PC-3 (cell line): ENCODE results near the gene LINC01488. TPM values are rescaled to one million over a fixed set of nuclear protein-coding genes. Genes with fewer than 3 reads are reported as not detected.

Experiments used
- ATAC-seq: fragments of 200-7000 bp; cut with Tn5 transposase; 2 replicates; pipeline ENCODE4 v1.9.1; 2020; ENCODE audit warnings: mild to moderate bottlenecking, moderate library complexity
- BruUV-seq: library from RNA; stranded (reverse); fragments of 400-500 nt; replicated peaks from 2 replicates; lab custom pipeline; 2021; lab: Mats Ljungman, UMichigan
- CTCF ChIA-PET: fragments of 300-600 bp; sonication (Branson Sonifier 250); formaldehyde crosslinking; loops from one replicate; lab custom pipeline; 2022; ENCODE audit warnings: antibody characterized with exemption; lab: Charles Lee
- POLR2A ChIA-PET: fragments of 300-600 bp; sonication (Branson Sonifier 250); formaldehyde crosslinking; loops from one replicate; lab custom pipeline; 2022; ENCODE audit warnings: antibody characterized with exemption; ENCODE audit not compliant: unreplicated experiment; lab: Charles Lee
- DNase-seq: peaks from one replicate; pipeline ENCODE4 v3.0.0-alpha.2; 2015
- H2AFZ ChIP-seq: fragments of 300-600 bp; sonication (generic); 2 replicates; pipeline ENCODE4 v1.6.0; 2016; ENCODE audit warnings: antibody characterized with exemption, low read length
- H3F3A ChIP-seq: fragments of 300-600 bp; sonication (generic); one replicate; pipeline ENCODE4 v1.6.0; 2017; ENCODE audit warnings: antibody characterized with exemption, low read length, control low read depth, mild to moderate bottlenecking; ENCODE audit not compliant: unreplicated experiment
- H3K27ac ChIP-seq: fragments of 300-600 bp; sonication (generic); 2 replicates; pipeline ENCODE4 v1.5.1; 2016; ENCODE audit warnings: mild to moderate bottlenecking, low read length
- H3K27me3 ChIP-seq: fragments of 300-600 bp; sonication (generic); 2 replicates; pipeline ENCODE4 v1.6.1; 2016; ENCODE audit warnings: low read length, mixed read lengths
- H3K36me3 ChIP-seq: fragments of 300-600 bp; sonication (generic); 2 replicates; pipeline ENCODE4 v1.6.1; 2016; ENCODE audit warnings: low read depth, mixed run types, low read length, mixed read lengths
- H3K4me1 ChIP-seq: fragments of 300-600 bp; sonication (generic); 2 replicates; pipeline ENCODE4 v1.5.1; 2016; ENCODE audit warnings: low read length; ENCODE audit not compliant: insufficient read depth
- H3K4me2 ChIP-seq: fragments of 300-600 bp; sonication (generic); 2 replicates; pipeline ENCODE4 v1.6.0; 2016; ENCODE audit warnings: low read length
- H3K4me3 ChIP-seq: fragments of 300-600 bp; sonication (generic); 2 replicates; pipeline ENCODE4 v1.5.1; 2016; ENCODE audit warnings: mild to moderate bottlenecking, low read length, mixed read lengths
- H3K79me2 ChIP-seq: fragments of 300-600 bp; sonication (generic); 2 replicates; pipeline ENCODE4 v1.6.1; 2017; ENCODE audit warnings: low read length, mixed read lengths
- H3K9ac ChIP-seq: fragments of 300-600 bp; sonication (generic); 2 replicates; pipeline ENCODE4 v1.6.0; 2016; ENCODE audit warnings: mild to moderate bottlenecking, low read length
- H3K9me2 ChIP-seq: fragments of 300-600 bp; sonication (generic); replicated peaks from 2 replicates; pipeline ENCODE4 v1.6.1; 2016; ENCODE audit warnings: mixed run types, low read length, mixed read lengths
- H3K9me3 ChIP-seq: fragments of 300-600 bp; sonication (generic); 2 replicates; pipeline ENCODE4 v1.6.1; 2016; ENCODE audit warnings: low read length, mixed read lengths
- H4K20me1 ChIP-seq: fragments of 300-600 bp; sonication (generic); 2 replicates; pipeline ENCODE4 v1.6.1; 2016; ENCODE audit warnings: low read length, mixed read lengths
- CTCF ChIP-seq: fragments of 300-600 bp; sonication (generic); conservative IDR thresholded peaks from 2 replicates; pipeline ENCODE4 v1.5.1; 2017; ENCODE audit warnings: antibody characterized with exemption, low read depth, mild to moderate bottlenecking, low read length
- EZH2 ChIP-seq: fragments of 300-600 bp; sonication (generic); IDR thresholded peaks from one replicate; pipeline ENCODE4 v1.6.1; 2017; ENCODE audit warnings: antibody characterized with exemption, mild to moderate bottlenecking, low read length; ENCODE audit not compliant: unreplicated experiment
- EZH2phosphoT487 ChIP-seq: fragments of 300-600 bp; sonication (generic); IDR thresholded peaks from 2 replicates; pipeline ENCODE4 v1.6.1; 2018; ENCODE audit warnings: mild to moderate bottlenecking, antibody characterized with exemption, low read length, borderline replicate concordance
- intact Hi-C: fragments of 100-400 bp; cut with micrococcal nuclease; formaldehyde crosslinking; loops from 2 replicates; pipeline ENCODE4 v1.9.0; 2023
- total RNA-seq: library from RNA; depleted of rRNA; stranded (reverse); fragments of >200 nt; gene quantifications from 2 replicates; pipeline ENCODE4 v1.2.3, GENCODE V29; 2014

The LINC01488 gene
- total RNA-seq, 1 experiment from 2014 or later: not detected

- DNase-seq: no peak
- no peak for ATAC-seq
- no peak for TF ChIP-seq EZH2phosphoT487
- TF ChIP-seq EZH2: no peak
- no peak for TF ChIP-seq CTCF
- intact Hi-C loops: no loop called here
- H3K36me3 ChIP-seq: no peaks in the 10 kb centered on the region
- no peak overlapping the region for H3K9ac ChIP-seq
- no peak overlapping the region for H2AFZ ChIP-seq
- H3K4me3 ChIP-seq: no peak overlapping the region
- H3K4me2 ChIP-seq: no peak overlapping the region
- H3K9me2 ChIP-seq: no peaks in the 10 kb centered on the region
- H3K27ac ChIP-seq: no peak overlapping the region
- ChIA-PET CTCF (no interaction called here), POLR2A (no interaction called here)
- no peaks in the 10 kb centered on the region for H3K79me2 ChIP-seq
- H3K27me3 ChIP-seq: no peaks in the 10 kb centered on the region
- no peaks in the 10 kb centered on the region for H3K4me1 ChIP-seq
- no peaks in the 10 kb centered on the region for H4K20me1 ChIP-seq
- BruUV-seq: no TSS peak
- H3K9me3 ChIP-seq: no peaks in the 10 kb centered on the region
- H3F3A ChIP-seq: no peaks in the 10 kb centered on the region
These were observed 8.4 kb downstream of the LINC01488 start for GRCh38 chr11:69489746-69490365.

GRCh38 chr11:69490516-69490915, 9.1 kb downstream of the LINC01488 start:
- Histone ChIP-seq H3K4me3 (no peak overlapping the region), H3K27ac (no peak overlapping the region), H2AFZ (no peak overlapping the region), H3K9ac (no peak overlapping the region), H3K9me3 (no peaks in the 10 kb centered on the region), H3K27me3 (no peaks in the 10 kb centered on the region), H3K9me2 (no peaks in the 10 kb centered on the region), H4K20me1 (no peaks in the 10 kb centered on the region), H3F3A (no peaks in the 10 kb centered on the region), H3K4me2 (no peak overlapping the region), H3K36me3 (no peaks in the 10 kb centered on the region), H3K79me2 (no peaks in the 10 kb centered on the region), H3K4me1 (no peaks in the 10 kb centered on the region)
- intact Hi-C loops: no loop called here
- TF ChIP-seq EZH2: no peak
- ChIA-PET CTCF (no interaction called here), POLR2A (no interaction called here)
- ATAC-seq (no peak), DNase-seq (no peak)
- BruUV-seq: no TSS peak

- TF ChIP-seq CTCF (no peak), EZH2phosphoT487 (no peak), EZH2 (no peak)
- no peak for DNase-seq
- ChIA-PET CTCF (no interaction called here), POLR2A (no interaction called here)
- no peaks in the 10 kb centered on the region for H3F3A ChIP-seq
- H3K79me2 ChIP-seq: no peaks in the 10 kb centered on the region
- no peak overlapping the region for H3K27ac ChIP-seq
- ATAC-seq: no peak
- BruUV-seq: no TSS peak
- H3K9me2 ChIP-seq: no peaks in the 10 kb centered on the region
- no peak overlapping the region for H2AFZ ChIP-seq
- peaks cover 1% of the 10 kb centered on the region for H3K4me1 ChIP-seq
- H3K9me3 ChIP-seq: no peaks in the 10 kb centered on the region
- no peak overlapping the region for H3K4me3 ChIP-seq
- no peaks in the 10 kb centered on the region for H3K36me3 ChIP-seq
- H3K4me2 ChIP-seq: no peak overlapping the region
- H4K20me1 ChIP-seq: no peaks in the 10 kb centered on the region
- no peaks in the 10 kb centered on the region for H3K27me3 ChIP-seq
- no peak overlapping the region for H3K9ac ChIP-seq
- intact Hi-C loops: no loop called here
These were observed 9.9 kb downstream of the LINC01488 start for GRCh38 chr11:69491071-69492031.
